Middle frontal gyrus (tissue), 1 donor: ENCODE measurements around the gene UPF1.

Experiments used
- DNase-seq: peaks from one replicate; pipeline ENCODE4 v3.0.0-alpha.2; 2015; ENCODE audit warnings: low spot score; ENCODE audit errors: extremely low spot score

The UPF1 gene

DNA sequence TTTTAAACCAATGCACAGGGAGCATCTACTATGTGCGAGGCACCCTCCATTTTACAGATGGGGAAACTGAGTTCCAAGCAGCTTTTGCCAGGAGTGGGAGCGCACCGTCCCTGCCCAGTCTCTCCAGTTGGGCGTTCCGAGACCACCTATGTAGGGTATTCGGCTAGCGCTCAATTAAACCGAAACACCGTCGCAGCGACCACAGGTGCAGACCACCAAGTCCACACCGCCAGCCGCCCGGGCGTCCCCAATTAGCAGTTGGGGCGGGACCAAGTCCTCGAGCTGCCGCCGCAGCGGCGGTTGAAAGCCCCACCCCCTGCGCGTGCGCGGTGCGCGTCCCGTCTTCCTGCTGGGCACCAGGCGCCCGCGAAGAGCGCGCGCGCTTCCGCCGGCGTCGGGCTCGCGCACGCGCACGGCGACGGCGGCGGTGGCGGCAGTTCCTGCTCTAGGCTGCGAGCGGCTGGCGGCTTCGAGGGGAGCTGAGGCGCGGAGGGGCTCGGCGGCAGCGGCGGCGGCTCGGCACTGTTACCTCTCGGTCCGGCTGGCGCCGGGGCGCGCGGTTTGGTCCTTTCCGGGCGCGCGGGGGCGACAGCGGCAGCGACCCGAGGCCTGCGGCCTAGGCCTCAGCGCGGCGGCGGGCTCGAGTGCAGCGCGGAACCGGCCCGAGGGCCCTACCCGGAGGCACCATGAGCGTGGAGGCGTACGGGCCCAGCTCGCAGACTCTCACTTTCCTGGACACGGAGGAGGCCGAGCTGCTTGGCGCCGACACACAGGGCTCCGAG lies at the start of gene UPF1:
TSS of gene UPF1 (plus strand) at position 436 of the 782 bp plus-strand sequence. CDS start at position 687, 251 bp downstream.
- DNase-seq, result peak; percentile 82

DNA sequence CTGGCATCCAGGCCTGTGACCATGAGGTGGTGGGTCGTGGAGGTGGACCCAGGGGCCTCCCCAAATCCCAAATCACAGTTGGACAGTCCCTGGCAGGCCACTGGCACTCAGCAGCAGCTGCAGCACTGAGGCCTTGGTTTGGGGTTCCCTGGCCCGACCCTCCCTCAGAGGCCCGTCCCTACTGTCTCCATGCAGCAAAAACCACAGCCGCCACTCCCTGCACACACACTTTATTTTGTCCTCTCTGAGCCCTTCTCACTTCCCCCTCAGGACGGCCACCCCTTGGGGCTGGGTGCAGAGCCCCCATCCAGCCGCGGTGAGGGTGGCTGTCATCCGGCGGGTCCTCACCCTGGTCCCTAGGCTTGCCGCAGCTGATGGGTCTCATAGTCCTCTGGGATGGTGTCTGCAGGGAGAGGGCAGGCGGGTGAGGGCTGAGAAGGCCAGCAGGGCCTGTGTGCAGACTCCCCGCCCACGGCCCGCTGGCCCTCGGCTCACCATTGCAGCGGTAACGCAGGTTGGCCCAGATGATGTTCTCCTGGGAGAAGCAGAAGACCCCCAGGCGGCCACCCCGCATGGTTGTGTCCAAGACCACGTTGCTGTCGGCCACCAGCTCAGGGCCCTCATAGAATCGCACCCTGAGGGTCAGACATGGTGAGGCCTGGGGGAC lies 49.1 kb upstream of the UPF1 start:
- no peak for DNase-seq

DNA sequence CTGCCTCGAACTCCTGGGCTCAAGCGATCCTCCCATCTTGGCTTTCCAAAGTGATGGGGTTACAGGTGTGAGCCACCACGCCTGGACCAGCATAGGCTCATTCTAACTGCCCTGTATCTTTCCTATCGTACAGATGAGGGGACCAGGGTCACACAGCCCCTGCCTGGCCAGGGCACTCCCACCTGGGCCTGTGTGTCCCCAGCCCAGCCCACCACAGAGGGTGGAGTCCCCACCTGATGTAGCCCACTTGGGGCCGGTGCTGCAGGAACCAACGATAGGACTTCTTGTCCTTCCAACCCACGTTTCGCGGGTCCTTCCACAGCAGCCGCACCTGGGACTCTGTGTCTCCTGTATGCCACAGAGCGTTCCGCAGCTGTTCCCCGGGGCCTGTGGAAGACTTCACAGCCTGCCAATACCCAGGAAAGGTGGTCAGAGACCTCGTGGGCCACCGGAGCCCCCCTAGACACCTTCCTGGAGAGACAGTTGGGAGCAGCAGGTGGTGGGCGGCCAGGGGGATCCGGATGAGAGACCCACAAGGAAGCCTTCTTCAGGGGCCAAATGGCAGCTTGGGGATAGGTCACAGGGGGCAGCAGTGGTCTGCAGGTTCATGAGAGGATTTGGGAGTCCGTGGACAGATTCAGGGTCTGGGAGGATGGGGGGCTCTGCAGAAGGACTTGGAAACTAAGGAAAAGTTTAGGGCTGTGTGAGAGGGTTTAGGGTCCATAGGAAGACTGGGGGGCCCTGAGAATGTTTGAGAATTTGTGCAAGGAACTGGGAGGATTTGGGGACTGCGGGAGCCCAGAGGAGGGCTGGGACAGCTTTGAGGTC lies 47.6 kb upstream of the UPF1 start:
- no peak for DNase-seq

DNA sequence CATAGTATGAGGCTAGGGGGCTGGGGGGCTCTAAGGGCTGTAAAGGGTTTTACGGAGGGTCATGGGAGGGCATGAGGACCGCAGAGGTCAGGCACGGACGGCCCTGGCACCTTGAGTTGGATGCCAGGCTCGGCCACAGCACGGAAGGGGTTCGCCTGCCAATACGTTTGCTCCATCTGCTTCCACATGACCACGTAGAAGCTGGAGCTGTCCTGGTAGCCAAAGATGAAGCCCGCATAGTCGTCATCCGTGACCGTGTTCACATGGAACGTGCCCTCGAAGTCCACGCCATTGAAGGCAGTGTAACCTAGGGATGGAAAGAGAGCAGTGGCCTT lies 47.0 kb upstream of the UPF1 start:
- no peak for DNase-seq

DNA sequence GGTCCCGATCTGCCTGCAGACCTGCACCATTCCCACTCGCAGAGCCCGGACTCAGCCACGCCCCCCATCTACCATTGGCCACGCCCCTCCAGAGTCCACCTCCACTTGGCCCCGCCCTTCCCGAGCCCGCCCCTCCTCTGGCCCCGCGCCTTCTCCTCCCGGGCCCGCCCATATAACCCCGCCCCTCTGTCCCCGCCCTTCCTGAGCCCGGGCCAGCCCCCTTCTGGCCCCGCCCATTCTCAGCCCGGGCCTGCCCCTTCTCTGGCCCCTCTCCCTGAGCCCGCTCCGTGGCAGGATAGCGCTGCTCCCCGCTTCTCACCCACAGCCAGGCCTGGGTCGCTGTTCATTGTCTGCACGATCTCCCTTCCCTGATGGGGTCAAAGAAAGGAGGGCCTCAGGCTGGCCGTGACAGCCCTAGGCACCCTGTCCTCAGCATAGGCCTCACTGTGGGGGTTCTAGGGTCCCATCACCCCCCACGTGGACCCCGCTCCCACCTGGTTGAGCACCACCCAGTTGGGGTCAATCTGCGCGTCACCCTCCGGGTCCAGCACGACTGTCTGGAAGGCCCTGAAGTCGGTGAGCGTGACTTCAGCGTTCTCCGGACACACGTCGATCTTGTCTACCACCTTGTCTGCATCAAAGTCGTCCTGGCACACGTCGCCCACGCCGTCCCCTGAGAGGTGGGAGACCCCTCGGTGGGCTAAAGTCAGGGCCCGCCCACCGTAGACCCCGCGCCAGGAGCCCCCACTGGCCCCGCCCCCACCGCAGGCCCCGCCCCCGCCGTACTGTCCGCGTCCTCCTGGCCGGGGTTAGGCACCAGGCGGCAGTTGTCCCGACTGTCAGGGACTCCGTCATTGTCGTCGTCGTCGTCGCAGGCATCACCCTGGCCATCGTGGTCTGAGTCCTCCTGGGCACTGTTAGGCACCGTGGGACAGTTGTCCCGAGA lies 46.3 kb upstream of the UPF1 start:
- no peak for DNase-seq

DNA sequence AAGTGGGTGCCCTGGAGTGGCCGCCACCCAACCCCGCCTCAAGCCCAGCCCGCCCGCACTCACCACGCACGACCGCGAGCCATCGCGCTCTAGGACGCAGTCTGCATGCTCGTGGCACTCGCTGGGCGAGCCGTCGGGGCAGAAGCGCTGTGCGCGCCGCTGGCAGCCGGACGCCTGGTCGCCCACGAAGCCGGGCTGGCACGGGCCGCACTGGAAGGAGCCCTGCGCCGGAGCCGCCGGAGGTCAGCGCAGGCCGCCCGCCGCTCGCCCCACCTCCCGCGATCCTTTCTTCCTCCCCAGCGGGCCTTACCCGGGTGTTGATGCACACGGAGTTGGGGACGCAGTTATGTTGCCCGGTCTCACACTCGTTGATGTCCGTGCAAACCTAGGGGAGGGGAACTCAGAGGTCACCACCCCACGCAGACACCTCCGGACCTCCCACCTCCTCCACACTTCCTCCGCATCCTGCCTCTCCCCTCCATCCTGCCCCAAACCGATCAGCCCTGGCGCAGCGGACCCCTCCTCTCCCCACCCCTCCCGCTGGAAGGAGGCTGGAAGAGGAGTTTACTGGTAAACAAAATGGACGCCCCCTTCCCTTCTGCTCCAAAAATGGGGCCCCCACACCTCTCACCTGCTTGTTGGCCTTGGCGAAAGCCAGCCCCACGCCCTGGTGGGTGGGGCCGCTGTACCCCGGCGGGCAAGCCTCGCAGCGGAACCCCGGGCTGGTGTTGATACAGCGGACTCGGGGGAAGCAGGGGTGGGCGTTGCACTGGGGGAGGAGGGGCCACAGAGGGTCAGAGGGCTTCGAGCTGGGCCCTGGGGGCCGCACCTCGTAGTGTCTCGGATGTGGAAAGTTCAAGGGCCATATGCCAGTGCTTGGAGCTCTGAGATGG lies 43.0 kb upstream of the UPF1 start:
- DNase-seq, result no peak

DNA sequence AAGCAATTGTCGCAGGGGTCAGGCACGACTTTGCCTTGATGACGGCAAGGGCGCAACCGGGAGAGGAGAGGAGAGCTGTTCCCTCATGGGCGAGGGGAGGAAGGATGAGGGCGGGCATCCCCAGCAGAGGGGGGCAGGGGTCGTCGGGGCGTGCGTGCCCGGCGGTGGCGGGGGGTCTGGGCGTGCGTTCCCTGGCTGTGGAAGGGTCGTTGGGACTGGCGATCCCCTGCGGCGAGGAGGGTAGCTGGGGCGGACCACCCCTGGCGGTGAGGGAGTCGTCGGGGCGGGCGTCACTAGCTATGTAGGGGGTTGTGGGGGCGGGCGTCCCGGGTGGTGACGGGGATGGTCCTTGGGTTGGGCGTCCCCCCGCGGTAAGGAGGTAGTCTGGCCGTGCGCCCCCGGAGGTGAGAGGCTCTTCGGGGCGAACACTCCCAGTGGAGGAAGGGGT lies 42.3 kb upstream of the UPF1 start:
- no peak for DNase-seq

DNA sequence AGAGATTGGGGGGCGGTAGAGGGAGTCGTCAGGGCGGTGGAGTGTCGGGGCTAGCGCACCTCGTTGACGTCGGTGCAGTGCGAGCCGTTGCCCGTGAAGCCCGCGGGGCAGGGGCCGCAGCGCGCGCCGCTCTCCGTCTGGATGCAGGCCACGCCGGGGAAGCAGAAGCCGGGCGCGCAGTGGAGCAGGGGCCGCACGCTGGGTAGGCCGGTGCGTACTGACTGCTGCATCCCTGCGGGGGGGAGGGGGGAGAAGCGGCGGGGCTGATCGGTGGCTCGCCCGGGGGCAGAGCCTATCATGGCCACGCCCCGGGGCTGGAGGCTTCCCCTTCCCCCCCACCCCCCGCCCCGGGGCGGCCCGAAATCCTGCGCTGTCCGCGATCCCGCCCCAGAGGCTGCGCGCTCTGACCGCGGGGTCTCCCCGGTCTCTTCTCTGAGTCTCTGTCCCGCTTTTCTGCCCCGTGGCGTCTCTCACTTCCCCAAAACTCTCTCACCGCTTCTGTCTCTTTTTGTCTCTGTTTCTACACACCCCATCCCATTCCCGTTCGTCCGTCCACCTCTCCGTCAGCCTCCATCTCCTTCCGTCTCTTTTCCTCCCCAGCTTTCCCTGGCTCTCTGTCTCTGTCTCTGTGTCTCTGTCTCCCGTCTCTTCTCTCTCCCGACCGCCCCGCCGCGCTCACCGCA lies 41.7 kb upstream of the UPF1 start:
- DNase-seq, result no peak

DNA sequence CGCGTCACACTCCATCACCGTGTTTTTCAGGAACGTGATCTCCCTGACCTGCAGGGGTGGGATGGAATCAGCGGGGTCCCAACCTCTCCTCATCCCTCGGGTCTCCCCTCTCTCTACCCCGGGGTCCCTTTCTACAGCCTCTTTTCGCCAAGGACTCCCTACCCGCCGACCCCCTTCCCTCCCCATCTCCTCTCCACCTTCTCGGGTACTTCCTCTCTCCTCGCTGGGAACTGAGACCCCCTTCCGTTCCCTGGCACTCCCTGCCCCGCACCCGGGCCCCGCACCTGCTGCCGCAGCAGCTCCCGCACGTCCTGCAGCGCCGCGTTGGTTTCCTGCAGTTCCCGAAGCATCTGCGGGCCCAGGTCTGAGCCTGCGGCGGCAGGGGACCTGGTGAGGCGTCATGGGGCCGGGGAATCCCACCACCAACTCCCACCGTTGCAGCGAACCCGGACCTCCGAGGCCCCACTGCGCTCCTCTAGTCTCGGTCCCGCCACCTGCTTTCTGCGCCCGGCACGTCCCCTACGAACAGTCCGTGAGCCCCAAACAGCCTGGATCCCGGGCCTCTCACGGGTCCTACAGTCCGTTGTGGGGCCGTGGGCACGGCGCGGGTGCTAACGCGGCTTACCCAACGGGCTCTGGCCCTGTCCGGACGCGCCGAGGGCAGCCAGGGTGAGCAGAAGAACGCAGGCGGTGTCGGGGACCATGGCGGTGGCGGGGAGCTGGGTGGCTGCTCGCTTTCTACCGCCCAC lies 41.0 kb upstream of the UPF1 start, which contains the start of gene COMP:
TSS of gene COMP (minus strand) at position 740 of the 749 bp plus-strand sequence. CDS start at position 704, 36 bp downstream.
- DNase-seq, result no peak

DNA sequence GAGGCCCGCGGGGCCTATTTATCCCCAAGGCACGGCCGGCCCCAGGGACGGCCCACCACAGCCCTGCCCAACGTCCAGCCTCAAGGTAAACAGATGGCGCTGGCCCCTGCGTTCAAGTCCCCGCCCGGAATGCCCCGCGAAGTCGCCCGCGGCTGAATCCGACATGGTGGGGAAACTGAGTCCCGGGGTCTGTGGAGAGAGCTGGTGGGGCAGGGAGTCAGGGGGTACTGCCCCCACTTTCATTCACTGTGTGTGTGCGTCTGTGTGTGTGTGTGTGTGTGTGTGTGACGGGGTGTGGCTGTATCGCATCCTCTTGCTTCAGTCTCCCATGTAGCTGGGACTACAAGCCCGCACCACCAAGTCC lies 40.5 kb upstream of the UPF1 start:
- DNase-seq, result no peak

DNA sequence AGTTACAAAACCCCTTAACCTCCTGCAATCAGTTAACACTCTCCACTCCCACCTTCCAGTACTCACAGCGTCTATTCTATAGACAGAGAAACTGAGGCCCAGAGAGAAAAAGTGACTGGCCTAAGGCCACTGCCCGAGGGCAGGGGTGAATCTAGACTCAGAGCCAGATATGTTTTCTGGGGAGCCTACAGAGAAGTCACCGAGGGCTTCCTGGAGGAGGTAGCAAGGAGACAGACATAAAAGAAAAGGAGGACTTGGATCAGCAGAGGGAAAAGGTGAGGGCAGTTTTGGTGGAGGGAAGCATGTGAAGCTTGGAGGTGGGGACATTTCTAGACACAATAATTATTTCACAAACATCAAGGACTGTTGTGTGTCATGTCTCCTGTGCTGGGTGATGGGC lies 39.1 kb upstream of the UPF1 start:
- no peak for DNase-seq

DNA sequence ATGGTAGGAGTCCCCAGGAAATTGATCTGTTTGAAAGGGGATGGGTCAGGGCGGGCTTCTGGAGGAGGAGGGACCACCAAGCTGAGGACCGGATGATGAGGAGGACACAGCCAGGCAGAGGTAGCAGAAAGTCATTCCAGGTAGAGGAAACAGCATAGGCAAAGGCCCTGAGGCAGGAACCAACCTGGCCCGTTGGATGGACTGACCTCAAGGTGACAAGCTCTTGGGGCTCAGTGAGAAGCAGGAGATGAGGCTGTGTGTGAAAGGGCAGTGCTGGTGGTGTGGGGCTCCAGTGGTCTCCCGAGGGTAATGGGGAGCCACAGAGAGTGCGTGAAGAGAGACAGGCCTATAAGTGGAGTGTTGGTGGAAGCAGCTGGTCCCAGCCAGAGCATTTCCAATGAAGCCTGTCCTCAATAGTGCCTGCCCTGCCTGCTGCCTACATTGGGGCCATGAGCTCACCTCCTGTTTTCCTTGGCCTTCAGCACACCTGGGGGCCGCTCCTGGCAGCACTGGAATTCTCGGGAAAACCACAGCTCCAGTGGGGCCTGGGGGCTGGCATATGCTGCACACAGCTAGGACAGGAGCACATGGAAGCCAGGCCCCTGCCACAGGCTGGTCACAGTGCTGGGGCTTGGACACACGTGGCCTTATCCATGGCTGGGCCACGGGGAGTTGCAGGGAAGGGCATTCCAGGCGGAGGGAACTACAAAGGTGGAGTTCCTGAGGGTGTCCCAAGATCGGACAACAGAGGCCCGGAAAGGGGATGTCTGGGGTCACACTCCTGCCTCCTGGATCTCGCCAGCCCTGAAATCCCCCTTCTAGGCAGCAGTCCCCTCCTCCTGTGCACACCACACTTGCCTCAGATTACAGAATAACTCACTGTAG lies 38.4 kb upstream of the UPF1 start:
- DNase-seq, result no peak

DNA sequence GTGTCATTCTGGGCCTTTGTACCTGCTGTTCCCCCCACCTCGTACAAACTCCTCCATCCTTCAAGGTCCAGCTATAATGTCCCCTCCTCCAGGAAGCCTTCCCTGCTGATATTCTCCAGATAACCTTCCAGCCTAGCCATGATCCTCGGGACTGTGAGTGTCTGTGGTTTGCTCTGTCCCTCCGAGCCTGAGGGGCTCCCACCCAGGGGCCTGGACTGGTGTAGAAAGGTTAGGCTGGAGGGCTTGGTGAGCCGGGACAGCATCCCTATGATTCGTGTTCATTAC lies 37.8 kb upstream of the UPF1 start:
- no peak for DNase-seq

DNA sequence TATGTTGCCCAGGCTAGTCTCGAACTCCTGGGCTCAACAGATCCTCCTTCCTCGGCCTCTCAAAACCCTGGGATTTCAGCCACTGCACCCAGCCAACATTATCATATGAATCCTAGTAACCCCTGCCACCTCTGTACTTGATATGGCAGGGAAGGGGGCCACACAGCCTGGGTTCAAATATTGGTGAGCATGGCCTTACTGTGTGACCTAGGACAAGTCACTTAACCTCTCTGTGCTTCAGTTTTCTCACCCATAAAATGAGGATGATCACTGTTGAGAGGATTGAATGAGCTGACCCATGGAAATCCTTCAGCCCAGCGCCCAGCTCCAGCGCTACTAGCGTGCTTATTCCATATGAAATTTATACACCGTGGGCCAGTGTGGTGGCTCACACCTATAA lies 37.1 kb upstream of the UPF1 start:
- no peak for DNase-seq

DNA sequence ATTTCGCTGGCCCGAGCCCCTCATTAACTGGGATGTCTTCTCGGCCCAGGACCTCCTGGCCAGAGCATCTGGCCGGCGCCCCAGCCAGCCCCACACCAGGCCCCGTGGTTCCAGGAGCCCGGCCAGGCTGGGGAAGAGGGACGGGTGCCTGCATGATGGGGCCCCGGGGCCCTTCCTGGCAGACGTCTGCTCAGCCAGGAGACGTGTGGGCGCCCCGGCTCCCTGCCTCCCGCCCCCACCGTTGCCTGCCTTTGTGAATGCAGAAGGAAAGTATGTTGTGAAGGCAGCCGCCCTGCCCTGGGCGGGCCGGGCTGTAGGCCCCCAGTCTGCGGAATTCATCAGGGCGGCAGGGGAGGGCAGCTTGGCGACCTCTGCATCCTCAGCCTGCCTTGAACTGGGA lies 36.2 kb upstream of the UPF1 start:
- no peak for DNase-seq

DNA sequence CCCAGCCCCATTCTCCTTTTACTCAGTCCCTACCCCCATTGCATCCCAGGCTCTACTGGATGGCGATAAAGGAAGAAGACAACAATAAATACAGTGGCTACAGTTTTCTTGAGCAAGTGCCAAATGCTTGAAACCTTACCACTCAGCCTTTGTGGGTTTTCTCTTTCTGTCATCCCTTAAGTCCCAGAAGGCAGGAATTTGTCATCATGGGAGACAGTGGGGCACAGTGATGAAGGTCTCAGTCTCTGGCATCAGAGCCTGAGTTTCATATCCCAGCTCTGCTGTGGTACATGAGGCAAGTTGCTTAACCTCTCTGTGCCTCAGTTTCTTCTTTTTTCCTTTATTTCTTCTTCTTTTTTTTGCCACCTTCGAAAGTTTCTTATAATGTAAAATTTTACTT lies 35.5 kb upstream of the UPF1 start:
- DNase-seq, result no peak

DNA sequence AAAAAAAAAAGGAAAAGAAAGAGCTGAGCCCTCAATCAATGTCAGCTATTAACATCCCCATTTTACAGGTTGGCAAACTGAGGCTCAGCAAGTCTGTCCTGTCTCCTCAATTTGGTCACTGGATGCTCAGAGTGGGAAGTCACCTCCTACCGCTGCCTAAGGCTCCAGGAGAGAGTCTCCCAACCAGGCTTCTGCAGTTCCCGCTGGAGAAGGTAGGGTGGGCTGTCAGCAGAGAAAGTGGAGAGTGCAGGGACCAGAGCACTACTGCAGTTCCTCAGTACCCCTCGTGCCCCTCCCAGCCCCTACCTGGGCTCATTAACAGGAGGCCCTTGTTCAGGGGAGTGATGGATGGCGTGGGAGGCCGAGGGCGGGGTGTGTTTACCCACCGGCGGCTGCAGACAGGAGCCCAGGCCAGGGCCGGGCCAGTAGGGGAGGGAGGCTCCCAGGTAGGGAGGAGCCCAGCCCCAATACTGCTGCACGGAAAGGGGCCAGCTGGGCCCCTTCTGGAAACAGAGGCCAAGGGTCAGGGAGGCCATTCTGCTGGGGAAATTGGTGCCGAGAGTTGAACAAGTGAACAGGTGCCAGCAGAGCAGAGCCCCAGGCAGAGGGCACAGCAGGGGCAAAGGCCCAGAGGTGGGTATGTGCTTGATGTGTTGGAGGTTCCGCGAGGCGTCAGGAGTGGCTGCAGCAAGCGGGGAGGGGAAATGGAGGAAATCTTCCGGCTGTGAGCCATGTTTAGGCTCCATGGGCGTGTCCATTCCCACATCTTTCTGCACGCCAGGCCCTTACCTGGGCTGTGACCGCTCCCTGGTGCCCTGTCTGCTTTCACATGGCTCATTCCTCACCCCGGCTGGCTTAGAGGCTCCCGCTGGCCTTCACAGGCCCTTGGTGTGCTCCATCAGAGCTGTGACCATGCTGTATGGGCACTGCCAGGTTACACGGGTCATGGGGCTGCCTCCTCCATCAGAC lies 33.1 kb upstream of the UPF1 start:
- no peak for DNase-seq
